K562 (cell line): Measurements from ENCODE around the gene VMP1. TPM values are rescaled to one million over a fixed set of nuclear protein-coding genes. Genes with fewer than 3 reads are reported as not detected.

ENCODE experiments used
- ARID1B ChIP-seq: fragments of 450-650 bp; IDR thresholded peaks from 2 replicates; pipeline ENCODE4 v1.6.1; 2016; ENCODE audit warnings: antibody characterized with exemption, mild to moderate bottlenecking, inconsistent platforms
- BCL6 ChIP-seq: fragments of 250-450 bp; sonication (Bioruptor Pico); IDR thresholded peaks from 2 replicates; pipeline ENCODE4 v1.4.0; 2020
- BCOR ChIP-seq: fragments of 450-650 bp; IDR thresholded peaks from 2 replicates; pipeline ENCODE4 v1.6.1; 2016
- CHD4 ChIP-seq: fragments of 200-600 bp; sonication (generic); IDR thresholded peaks from 3 replicates; pipeline ENCODE4 v1.6.1; 2012; ENCODE audit warnings: low read depth, mild to moderate bottlenecking, mixed read lengths, low read length, inconsistent platforms; ENCODE audit not compliant: insufficient read depth, insufficient replicate concordance, poor library complexity, severe bottlenecking
- CREB5 ChIP-seq: fragments of 250-450 bp; sonication (Bioruptor Pico); IDR thresholded peaks from 2 replicates; pipeline ENCODE4 v1.5.0; 2020; ENCODE audit warnings: mild to moderate bottlenecking
- DACH1 ChIP-seq: fragments of 450-650 bp; IDR thresholded peaks from 2 replicates; pipeline ENCODE4 v1.6.1; 2018; ENCODE audit not compliant: partially characterized antibody
- EGR1 ChIP-seq: fragments of 450-650 bp; conservative IDR thresholded peaks from 2 replicates; pipeline ENCODE4 v1.6.1; 2017; ENCODE audit warnings: mild to moderate bottlenecking
- FOS ChIP-seq: IDR thresholded peaks from 3 replicates; pipeline ENCODE4 v1.6.1; 2011; ENCODE audit not compliant: insufficient read length; ENCODE audit errors: extremely low read depth
- FOSL1 ChIP-seq: fragments of 200-800 bp; sonication (Bioruptor generic); conservative IDR thresholded peaks from 2 replicates; pipeline ENCODE4 v1.6.1; 2016; ENCODE audit warnings: missing genetic modification characterization, missing compliant biosample characterization
- IRF1 ChIP-seq: sonication (generic); formaldehyde crosslinking; IDR thresholded peaks from 2 replicates; pipeline ENCODE4 v1.8.0; 2022; ENCODE audit warnings: missing genetic modification reagents, mild to moderate bottlenecking, borderline replicate concordance
- MCM7 ChIP-seq, 2 experiments: fragments of 450-650 bp; IDR thresholded peaks; 2 replicates each; pipeline ENCODE4 v1.6.1; 2016 to 2018
- NUFIP1 ChIP-seq: fragments of 450-650 bp; IDR thresholded peaks from 2 replicates; pipeline ENCODE4 v1.6.1; 2018; ENCODE audit not compliant: partially characterized antibody
- PBX2 ChIP-seq, 2 experiments: IDR thresholded peaks in 1 of 2; conservative IDR thresholded peaks in 1 of 2; 2 replicates each; pipeline ENCODE4 v1.6.1; 2016; ENCODE audit warnings: low read depth in 2 of 2, mild to moderate bottlenecking in 1 of 2, missing compliant biosample characterization in 1 of 2, missing genetic modification characterization in 1 of 2, moderate library complexity in 1 of 2
- PKNOX1 ChIP-seq: fragments of 450-650 bp; IDR thresholded peaks from 2 replicates; pipeline ENCODE4 v1.6.1; 2016
- PYGO2 ChIP-seq: fragments of 450-650 bp; IDR thresholded peaks from 2 replicates; pipeline ENCODE4 v1.6.1; 2016; ENCODE audit warnings: mild to moderate bottlenecking, missing genetic modification characterization, moderate library complexity, missing compliant biosample characterization
- SMARCA4 ChIP-seq: fragments of 450-650 bp; IDR thresholded peaks from 2 replicates; pipeline ENCODE4 v1.6.1; 2016
- ZFX ChIP-seq: sonication (generic); formaldehyde crosslinking; IDR thresholded peaks from 2 replicates; pipeline ENCODE4 v1.8.0; 2022; ENCODE audit warnings: mild to moderate bottlenecking, missing genetic modification reagents, moderate library complexity
- ZNF197 ChIP-seq: fragments of 200-800 bp; sonication (Bioruptor generic); IDR thresholded peaks from 2 replicates; pipeline ENCODE4 v1.6.1; 2016; ENCODE audit warnings: low read depth, missing genetic modification characterization, missing compliant biosample characterization
- ZNF277 ChIP-seq: fragments of 250-450 bp; sonication (Bioruptor Pico); IDR thresholded peaks from 2 replicates; pipeline ENCODE4 v1.8.0; 2022; ENCODE audit warnings: inconsistent platforms, mild to moderate bottlenecking, moderate library complexity, borderline replicate concordance
- ZNF316 ChIP-seq: fragments of 450-650 bp; IDR thresholded peaks from 2 replicates; pipeline ENCODE4 v1.6.1; 2016
- ZNF717 ChIP-seq: fragments of 250-450 bp; sonication (Bioruptor Pico); IDR thresholded peaks from 2 replicates; pipeline ENCODE4 v1.5.0; 2021
- polyA plus RNA-seq, 8 experiments: library from polyadenylated mRNA; depleted of rRNA in 4 of 8; stranded (reverse) in 5 of 8; unstranded in 3 of 8; fragments of >200 nt; fragmentation: Nextera tagmentation in 2 of 8; fragmentation: Illumina TruSeq in 1 of 8; extraction: Ambion mirVana in 2 of 8; extraction: Trizol in 1 of 8; gene quantifications; 2 replicates each; pipeline versions ENCODE4 v1.2.1 to v1.2.3, GENCODE V29; 2011 to 2014; ENCODE audit warnings: inconsistent platforms in 1 of 8, missing spikeins in 1 of 8
- total RNA-seq, 7 experiments: library from RNA; depleted of rRNA in 6 of 7; stranded (reverse); fragments of >200 nt in 6 of 7; fragmentation: Illumina TruSeq in 2 of 7; extraction: Trizol in 2 of 7; gene quantifications; 2 replicates each; pipeline versions ENCODE4 v1.2.1 to v1.2.3, GENCODE V29; 2011 to 2021; ENCODE audit warnings: low replicate concordance in 1 of 7

The VMP1 gene
- total and polyA plus RNA-seq, 9 of the 15 experiments (the other 6 are each of a cell fraction or from before 2014, with no cell fraction given) = 123 to 304 (median 151) TPM

- TF ChIP-seq PBX2 (CRISPR knock-in tag; IDR thresholded peaks at IDR 0.05; ENCODE audit: low read depth) (no peak), PBX2 (tag; conservative IDR thresholded peaks at IDR 0.05; ENCODE audit: low read depth) (0 out of 2 replicates have a peak, but pooled peaks have one; percentile 12), BCOR (no peak), PKNOX1 (peak; percentile 23; the same call in 1 of the 2 replicates), DACH1 (no peak), MCM7 (IDR thresholded peaks at IDR 0.05) (no peak), ZFX (no peak), ZNF197 (no peak), IRF1 (CRISPR knock-in tag) (no peak), ARID1B (peak; percentile 51; the same call in 1 of the 2 replicates), FOS (no peak), ZNF316 (0 out of 2 replicates have a peak, but pooled peaks have one; percentile 24), CREB5 (CRISPR knock-in tag) (no peak), EGR1 (peak; percentile 41; the same call in 1 of the 2 replicates), CHD4 (no peak), PYGO2 (no peak), SMARCA4 (peak; percentile 67; the same call in 1 of the 2 replicates), NUFIP1 (no peak), BCL6 (CRISPR knock-in tag) (no peak), ZNF717 (CRISPR knock-in tag) (no peak), ZNF277 (CRISPR knock-in tag) (no peak), FOSL1 (tag) (peak; percentile 50; the same call in 1 of the 2 replicates)
Measured at GRCh38 chr17:59712862-59713261, 5.4 kb downstream of the VMP1 start (continued).
